H9 (cell line): Measurements from ENCODE around the gene CHTOP. TPM values are rescaled to one million over a fixed set of nuclear protein-coding genes. Genes with fewer than 3 reads are reported as not detected.

Experiments
- DNase-seq: peaks from one replicate; pipeline ENCODE4 v3.0.0-alpha.2; 2017
- H2AFZ ChIP-seq: one replicate; pipeline ENCODE4 v1.6.1; 2013; ENCODE audit warnings: mild to moderate bottlenecking, low read length, control low read depth, moderate library complexity
- H2AK5ac ChIP-seq: 2 replicates; pipeline ENCODE4 v1.6.1; 2013; ENCODE audit warnings: low read length, control low read depth, mixed read lengths; ENCODE audit not compliant: insufficient read length
- H2BK120ac ChIP-seq: one replicate; pipeline ENCODE4 v1.6.1; 2013; ENCODE audit warnings: low read depth, mild to moderate bottlenecking, low read length, control low read depth, inconsistent platforms; ENCODE audit not compliant: poor library complexity, severe bottlenecking
- H2BK12ac ChIP-seq: 2 replicates; pipeline ENCODE4 v1.6.1; 2013; ENCODE audit warnings: low read length, control low read depth, mixed read lengths, low read depth; ENCODE audit not compliant: insufficient read length
- H2BK15ac ChIP-seq: 2 replicates; pipeline ENCODE4 v1.6.1; 2013; ENCODE audit warnings: low read depth, low read length, control low read depth
- H2BK20ac ChIP-seq: one replicate; pipeline ENCODE4 v1.6.1; 2013; ENCODE audit warnings: low read depth, mild to moderate bottlenecking, low read length, control low read depth, inconsistent platforms; ENCODE audit not compliant: poor library complexity, severe bottlenecking
- H2BK5ac ChIP-seq: 2 replicates; pipeline ENCODE4 v1.6.1; 2013; ENCODE audit warnings: low read length, control low read depth, mixed read lengths; ENCODE audit not compliant: insufficient read length
- H3K14ac ChIP-seq: 2 replicates; pipeline ENCODE4 v1.6.1; 2013; ENCODE audit warnings: low read length, control low read depth; ENCODE audit not compliant: insufficient read depth
- H3K18ac ChIP-seq: 2 replicates; pipeline ENCODE4 v1.6.1; 2013; ENCODE audit warnings: low read depth, mild to moderate bottlenecking, mixed read lengths, low read length, control low read depth; ENCODE audit not compliant: insufficient read length
- H3K23ac ChIP-seq: 2 replicates; pipeline ENCODE4 v1.6.1; 2013; ENCODE audit warnings: low read length, control low read depth, mixed read lengths, low read depth; ENCODE audit not compliant: insufficient read length
- H3K23me2 ChIP-seq: 2 replicates; pipeline ENCODE4 v1.6.1; 2013; ENCODE audit warnings: low read depth, mild to moderate bottlenecking, mixed read lengths, low read length, control low read depth; ENCODE audit not compliant: insufficient read length, poor library complexity, severe bottlenecking
- H3K27ac ChIP-seq: 2 replicates; pipeline ENCODE4 v1.5.1; 2013; ENCODE audit warnings: low read length, control low read depth, mixed read lengths, low read depth; ENCODE audit not compliant: insufficient read length
- H3K27me3 ChIP-seq: 2 replicates; pipeline ENCODE4 v1.6.1; 2013; ENCODE audit warnings: low read length, control low read depth, inconsistent platforms; ENCODE audit not compliant: insufficient read depth
- H3K4ac ChIP-seq: 2 replicates; pipeline ENCODE4 v1.6.1; 2013; ENCODE audit warnings: low read depth, mild to moderate bottlenecking, control low read depth, inconsistent platforms, low read length, moderate library complexity
- H3K4me1 ChIP-seq: 2 replicates; pipeline ENCODE4 v1.6.1; 2013; ENCODE audit warnings: low read length, control low read depth, inconsistent platforms; ENCODE audit not compliant: insufficient read depth
- H3K4me2 ChIP-seq: 2 replicates; pipeline ENCODE4 v1.6.1; 2013; ENCODE audit warnings: low read length, control low read depth, mixed read lengths; ENCODE audit not compliant: insufficient read length, insufficient read depth
- H3K56ac ChIP-seq: 2 replicates; pipeline ENCODE4 v1.6.1; 2013; ENCODE audit warnings: low read depth, mild to moderate bottlenecking, mixed read lengths, low read length, control low read depth; ENCODE audit not compliant: insufficient read length
- H3K79me1 ChIP-seq: 2 replicates; pipeline ENCODE4 v1.6.1; 2013; ENCODE audit warnings: low read depth, mild to moderate bottlenecking, moderate library complexity, low read length, control low read depth, inconsistent platforms; ENCODE audit not compliant: insufficient read depth, poor library complexity, severe bottlenecking
- H3K79me2 ChIP-seq: 2 replicates; pipeline ENCODE4 v1.6.1; 2013; ENCODE audit warnings: low read length, control low read depth, inconsistent platforms; ENCODE audit not compliant: insufficient read depth
- H3K9ac ChIP-seq: 2 replicates; pipeline ENCODE4 v1.6.1; 2013; ENCODE audit warnings: low read length, control low read depth, mixed read lengths; ENCODE audit not compliant: insufficient read length; ENCODE audit errors: extremely low read depth
- H3K9me3 ChIP-seq: one replicate; pipeline ENCODE4 v1.6.1; 2013; ENCODE audit warnings: low read depth, low read length, inconsistent platforms; ENCODE audit not compliant: control insufficient read depth
- H3T11ph ChIP-seq: one replicate; pipeline ENCODE4 v1.6.1; 2013; ENCODE audit warnings: mild to moderate bottlenecking, low read length, control low read depth, inconsistent platforms
- H4K20me1 ChIP-seq: one replicate; pipeline ENCODE4 v1.6.1; 2013; ENCODE audit not compliant: control insufficient read depth, insufficient read length, insufficient read depth
- H4K5ac ChIP-seq: 2 replicates; pipeline ENCODE4 v1.6.1; 2013; ENCODE audit warnings: low read depth, mild to moderate bottlenecking, mixed read lengths, low read length, control low read depth; ENCODE audit not compliant: insufficient read length
- H4K8ac ChIP-seq: replicated peaks from 2 replicates; pipeline ENCODE4 v1.6.1; 2013; ENCODE audit warnings: low read length, control low read depth, mixed read lengths, low read depth; ENCODE audit not compliant: insufficient read length
- H4K91ac ChIP-seq: 2 replicates; pipeline ENCODE4 v1.6.1; 2013; ENCODE audit warnings: low read depth, mild to moderate bottlenecking, moderate library complexity, mixed read lengths, low read length, control low read depth; ENCODE audit not compliant: insufficient read length
- H3K27ac Mint-ChIP-seq, 3 experiments: 2 replicates in 2 of 3; 3 replicates in 1 of 3; pipeline ENCODE4 v1.8.0; 2020 to 2021; ENCODE audit warnings: mixed read lengths in 3 of 3, mild to moderate bottlenecking in 1 of 3, moderate library complexity in 1 of 3
- H3K27me3 Mint-ChIP-seq: 2 replicates; pipeline ENCODE4 v1.8.0; 2021; ENCODE audit warnings: low read depth, mild to moderate bottlenecking, moderate library complexity, mixed read lengths
- H3K36me3 Mint-ChIP-seq, 3 experiments: 2 replicates in 2 of 3; 3 replicates in 1 of 3; pipeline ENCODE4 v1.8.0; 2020 to 2021; ENCODE audit warnings: low read depth in 3 of 3, mixed read lengths in 3 of 3; ENCODE audit not compliant: insufficient read depth in 1 of 3
- H3K4me1 Mint-ChIP-seq, 2 experiments: 2 replicates each; pipeline ENCODE4 v1.8.0; 2020; ENCODE audit warnings: mixed read lengths in 2 of 2
- H3K4me3 Mint-ChIP-seq, 2 experiments: 2 replicates in 1 of 2; 3 replicates in 1 of 2; pipeline ENCODE4 v1.8.0; 2020 to 2021; ENCODE audit warnings: mild to moderate bottlenecking in 2 of 2, mixed read lengths in 2 of 2, moderate library complexity in 1 of 2
- H3K9me3 Mint-ChIP-seq, 2 experiments: 2 replicates in 1 of 2; 3 replicates in 1 of 2; pipeline ENCODE4 v1.8.0; 2020; ENCODE audit warnings: mild to moderate bottlenecking in 2 of 2, mixed read lengths in 2 of 2, moderate library complexity in 1 of 2
- CTCF ChIP-seq: fragments of 200-600 bp; sonication (generic); conservative IDR thresholded peaks from 3 replicates; pipeline ENCODE4 v1.8.0; 2021; ENCODE audit warnings: antibody characterized with exemption, mild to moderate bottlenecking
- WGBS: extraction: QIAGEN DNeasy Blood & Tissue Kit; methylation state at CpG from one replicate; pipeline ENCODE4 v1.1.7; 2013; ENCODE audit warnings: missing lambda C conversion rate, low lambda C conversion rate, mixed read lengths; ENCODE audit not compliant: insufficient read length; ENCODE audit errors: extremely low coverage; 5-methylcytosine and 5-hydroxymethylcytosine counted together
- total RNA-seq: library from RNA; stranded (reverse); gene quantifications from 2 replicates; pipeline ENCODE4 v1.2.1, GENCODE V29; 2021

The CHTOP gene
- total RNA-seq, 1 experiment from 2014 or later, result 126 TPM

GRCh38 chr1:153655333-153655732, 21.5 kb downstream of the CHTOP start:
- no peak overlapping the region for H2AK5ac ChIP-seq
- no peaks in the 10 kb centered on the region for H3K27me3 ChIP-seq
- H3K9me3 ChIP-seq, result no peaks in the 10 kb centered on the region
- H3K23ac ChIP-seq, result no peak overlapping the region
- H3K4me1 Mint-ChIP-seq, result peaks cover 9% of the 10 kb centered on the region in 2 experiments
- H3K4me2 ChIP-seq, result no peak overlapping the region
- H2BK120ac ChIP-seq, result no peak overlapping the region
- no peak overlapping the region; a peak in 1 of 7 replicates for H3K27ac Mint-ChIP-seq
- H3K14ac ChIP-seq, result no peak overlapping the region
- no peak overlapping the region for H2BK20ac ChIP-seq
- H3K36me3 Mint-ChIP-seq, result peaks cover 0 to 4% (median 0%) of the 10 kb centered on the region in 3 experiments; a peak in 3 of 7 replicates
- H3K4me3 Mint-ChIP-seq, result no peak overlapping the region
- peaks cover 5% of the 10 kb centered on the region for H3K23me2 ChIP-seq
- H3K4ac ChIP-seq, result no peak overlapping the region
- H3K79me2 ChIP-seq, result no peaks in the 10 kb centered on the region; the same call in 1 of the 2 replicates
- TF ChIP-seq CTCF, result no peak
- no peak overlapping the region for H3T11ph ChIP-seq
- H3K56ac ChIP-seq, result no peak overlapping the region
- H3K79me1 ChIP-seq, result peaks cover 5% of the 10 kb centered on the region
- WGBS, result no CpG with 5 or more reads among the region's 3 CpGs
- H2AFZ ChIP-seq, result no peak overlapping the region
- no peak overlapping the region for H2BK12ac ChIP-seq
- H2BK15ac ChIP-seq, result no peak overlapping the region
- H3K9me3 Mint-ChIP-seq, result no peaks in the 10 kb centered on the region; a peak in 1 of 5 replicates
- no peak for DNase-seq
- no peak overlapping the region for H2BK5ac ChIP-seq
- no peak overlapping the region for H3K9ac ChIP-seq
- H3K27ac ChIP-seq, result no peak overlapping the region
- no peak overlapping the region for H4K8ac ChIP-seq
- no peaks in the 10 kb centered on the region for H4K20me1 ChIP-seq
- H3K4me1 ChIP-seq, result 0 out of 2 replicates have a peak, but pooled peaks cover 2% of the 10 kb centered on the region
- H3K27me3 Mint-ChIP-seq, result no peaks in the 10 kb centered on the region; the same call in 1 of the 2 replicates
- no peak overlapping the region for H4K91ac ChIP-seq
- H4K5ac ChIP-seq, result no peak overlapping the region
- no peak overlapping the region for H3K18ac ChIP-seq
